Measurements from ENCODE around the gene PPP2R3C.

PPP2R3C gene

DNA sequence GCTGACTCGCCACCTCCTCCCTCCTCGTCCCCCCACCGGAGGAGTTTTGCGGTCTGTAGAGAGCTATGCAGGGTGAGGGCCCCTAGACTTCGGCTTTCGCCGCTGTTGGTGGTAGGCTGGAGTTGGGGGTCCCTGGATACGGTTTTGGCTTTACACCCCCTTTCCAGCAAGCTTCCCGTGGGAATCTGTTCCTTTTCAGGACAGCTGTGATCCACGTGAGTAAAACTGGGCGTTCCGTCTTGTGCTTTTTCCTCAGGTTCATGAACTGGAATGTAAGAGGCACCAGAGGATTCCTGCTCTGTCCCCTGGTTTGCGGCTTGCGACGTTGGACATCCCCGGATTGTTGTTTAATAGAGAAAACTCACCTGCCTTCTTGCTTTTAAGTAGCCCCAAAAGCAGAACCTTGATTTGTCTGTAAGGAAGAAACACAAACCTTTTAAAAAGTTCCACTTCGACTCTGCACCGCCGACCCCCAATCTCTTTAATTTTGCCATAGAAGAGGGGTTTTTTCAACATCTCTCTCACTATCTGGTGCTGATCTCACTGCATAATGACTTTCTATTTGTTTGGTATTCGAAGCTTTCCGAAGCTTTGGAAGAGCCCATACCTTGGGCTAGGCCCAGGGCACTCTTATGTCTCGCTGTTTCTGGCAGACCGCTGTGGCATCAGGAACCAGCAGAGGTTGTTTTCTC, 1.1 kb upstream of the PPP2R3C start:
- TF ChIP-seq, protein P1, sequence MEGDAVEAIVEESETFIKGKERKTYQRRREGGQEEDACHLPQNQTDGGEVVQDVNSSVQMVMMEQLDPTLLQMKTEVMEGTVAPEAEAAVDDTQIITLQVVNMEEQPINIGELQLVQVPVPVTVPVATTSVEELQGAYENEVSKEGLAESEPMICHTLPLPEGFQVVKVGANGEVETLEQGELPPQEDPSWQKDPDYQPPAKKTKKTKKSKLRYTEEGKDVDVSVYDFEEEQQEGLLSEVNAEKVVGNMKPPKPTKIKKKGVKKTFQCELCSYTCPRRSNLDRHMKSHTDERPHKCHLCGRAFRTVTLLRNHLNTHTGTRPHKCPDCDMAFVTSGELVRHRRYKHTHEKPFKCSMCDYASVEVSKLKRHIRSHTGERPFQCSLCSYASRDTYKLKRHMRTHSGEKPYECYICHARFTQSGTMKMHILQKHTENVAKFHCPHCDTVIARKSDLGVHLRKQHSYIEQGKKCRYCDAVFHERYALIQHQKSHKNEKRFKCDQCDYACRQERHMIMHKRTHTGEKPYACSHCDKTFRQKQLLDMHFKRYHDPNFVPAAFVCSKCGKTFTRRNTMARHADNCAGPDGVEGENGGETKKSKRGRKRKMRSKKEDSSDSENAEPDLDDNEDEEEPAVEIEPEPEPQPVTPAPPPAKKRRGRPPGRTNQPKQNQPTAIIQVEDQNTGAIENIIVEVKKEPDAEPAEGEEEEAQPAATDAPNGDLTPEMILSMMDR (IDR thresholded peaks at IDR 0.05; ENCODE audit: insufficient read depth, low read length, missing control alignments) = no peak
- ChIA-PET POLR2A (interaction anchor here (0.6 to 0.8 kb wide), 2 partner anchors 8 to 473 kb away, joined by 3 read pairs; no protein-coding TSS in a partner anchor), CTCF (interaction anchor here (1.5 to 4.3 kb wide), 3 partner anchors 17 to 297 kb away, joined by 3 to 30 read pairs (median 6); no protein-coding TSS in a partner anchor)
- DNase-seq (ENCODE audit: low read depth, low spot score) = no peak
- H3K4me3 ChIP-seq (ENCODE audit: low read depth, low read length) = peak overlapping the region; percentile 97

DNA sequence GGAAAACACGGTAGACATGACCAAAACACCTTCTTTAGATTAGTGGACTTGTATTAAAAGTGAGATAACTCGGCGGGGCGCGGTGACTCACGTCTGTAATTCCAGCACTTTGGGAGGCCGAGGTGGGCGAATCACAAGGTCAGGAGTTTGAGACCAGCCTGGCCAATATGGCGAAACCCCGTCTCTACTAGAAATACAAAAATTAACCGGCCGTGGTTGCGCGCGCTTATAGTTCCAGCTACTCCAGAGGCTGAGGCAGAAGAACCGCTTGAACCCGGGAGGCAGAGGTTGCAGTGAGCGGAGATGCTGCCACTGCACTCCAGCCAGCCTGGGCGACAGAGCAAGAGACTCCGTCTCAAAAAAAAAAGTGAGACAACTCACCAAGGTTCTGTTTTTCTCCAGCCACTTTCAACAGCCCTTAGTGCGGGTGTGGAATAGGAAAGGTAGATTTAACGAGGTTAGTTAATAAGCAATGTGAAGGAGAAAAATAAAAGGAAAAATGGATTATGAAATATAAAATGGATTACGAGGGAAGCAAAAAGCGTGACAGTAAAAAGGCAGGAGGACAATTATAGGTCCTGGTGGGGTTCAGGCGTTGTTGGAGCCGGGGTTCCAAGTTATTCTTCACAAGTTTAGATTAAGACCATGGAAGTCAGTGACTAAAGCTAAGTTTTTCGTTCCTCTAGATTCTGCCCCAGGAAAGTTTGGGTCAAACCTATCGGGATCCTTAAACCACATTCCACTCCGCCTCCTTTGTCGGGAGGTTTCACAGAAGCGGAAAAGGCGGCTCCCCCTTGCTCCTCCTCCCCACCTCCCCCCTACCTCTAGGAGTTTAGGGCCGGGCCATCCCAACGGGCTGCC, 534 bp downstream of the PPP2R3C start:
- ChIA-PET POLR2A (interaction anchor here (0.7 to 1.3 kb wide), 4 partner anchors 12 to 282 kb away, joined by 3 to 6 read pairs (median 3); partner anchors contain the start of gene FAM177A1), CTCF (interaction anchor here (0.9 to 4.3 kb wide), 5 partner anchors 19 to 448 kb away, joined by 3 to 30 read pairs (median 3); no protein-coding TSS in a partner anchor)

DNA sequence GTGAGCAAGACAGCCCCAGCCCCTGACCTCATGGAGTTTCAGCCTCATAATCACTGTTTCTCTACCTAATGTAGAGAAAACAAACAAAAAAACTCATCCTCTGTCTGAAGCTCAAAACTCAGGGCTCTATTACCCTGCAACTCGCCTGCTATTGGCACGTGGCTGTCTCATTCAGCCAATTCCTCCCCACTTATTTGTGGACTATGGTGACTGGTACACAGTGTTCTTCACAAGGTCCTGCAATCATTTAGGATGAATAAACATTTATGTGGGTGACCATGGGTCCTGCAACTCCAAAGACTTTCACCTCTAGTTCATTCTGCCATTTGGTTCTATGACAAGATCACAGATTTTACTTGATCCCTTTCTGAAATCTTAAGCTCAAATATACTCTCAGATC, 4.7 kb downstream of the PPP2R3C start:
- ChIA-PET CTCF (interaction anchor here (1.3 kb wide), 1 partner anchor 296 kb away, joined by 6 read pairs; no protein-coding TSS in a partner anchor), POLR2A (interaction anchor here (0.7 kb wide), 1 partner anchor 10 kb away, joined by 5 read pairs; no protein-coding TSS in a partner anchor)
- TF ChIP-seq, protein P1 (IDR thresholded peaks at IDR 0.05; ENCODE audit: insufficient read depth, low read length, missing control alignments) = no peak
- H3K4me3 ChIP-seq (ENCODE audit: low read depth, low read length) = no peak overlapping the region
- DNase-seq (ENCODE audit: low read depth, low spot score) = no peak

More for the DNA sequence above, 534 bp downstream of the PPP2R3C start:
- H3K4me3 ChIP-seq (ENCODE audit: low read depth, low read length) = peak overlapping the region; percentile 97
- TF ChIP-seq, protein P1 (IDR thresholded peaks at IDR 0.05; ENCODE audit: insufficient read depth, low read length, missing control alignments) = no peak
- DNase-seq (ENCODE audit: low read depth, low spot score) = no peak

DNA sequence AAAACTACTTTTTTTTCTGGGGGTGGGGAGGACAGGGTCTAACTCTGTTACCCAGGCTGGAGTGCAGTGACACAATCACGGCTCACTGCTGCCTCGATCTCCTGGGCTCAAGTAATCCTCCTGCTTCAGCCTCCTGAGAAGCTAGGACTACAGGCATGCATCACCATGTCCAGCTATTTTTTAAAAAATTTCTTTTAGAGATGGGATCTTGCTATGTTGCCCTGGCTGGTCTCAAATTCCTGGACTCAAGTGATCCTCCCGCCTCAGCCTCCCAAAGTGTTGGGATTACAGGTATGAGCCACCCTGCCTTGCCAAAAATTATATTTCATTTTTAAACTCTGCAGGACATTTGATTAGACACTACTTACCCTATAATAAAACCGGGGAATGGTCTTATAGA, 5.5 kb downstream of the PPP2R3C start:
- TF ChIP-seq, protein P1 (IDR thresholded peaks at IDR 0.05; ENCODE audit: insufficient read depth, low read length, missing control alignments) = no peak
- DNase-seq (ENCODE audit: low read depth, low spot score) = no peak
- no peak overlapping the region for H3K4me3 ChIP-seq (ENCODE audit: low read depth, low read length)
- ChIA-PET CTCF (no interaction called here), POLR2A (no interaction called here)

DNA sequence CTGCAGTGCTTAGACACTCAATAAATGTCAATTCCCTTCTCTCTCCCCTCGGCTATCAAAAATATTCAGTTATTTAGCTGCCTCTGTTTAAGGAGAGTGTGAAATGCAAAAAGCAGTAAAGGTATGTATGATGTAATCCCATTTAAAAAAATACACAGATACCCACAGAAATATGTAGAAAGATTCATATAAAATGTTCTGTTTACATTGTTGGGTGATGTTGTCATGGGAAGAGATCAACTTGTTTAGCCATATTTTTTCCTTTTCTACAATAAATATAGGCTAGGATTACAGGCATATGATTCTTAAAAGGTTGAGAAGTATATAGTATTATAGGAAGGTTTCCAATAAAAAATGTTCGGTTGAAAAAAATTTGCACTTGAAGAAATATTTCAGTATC, 7.8 kb downstream of the PPP2R3C start:
- TF ChIP-seq, protein P1 (IDR thresholded peaks at IDR 0.05; ENCODE audit: insufficient read depth, low read length, missing control alignments) = no peak
- no peak for DNase-seq (ENCODE audit: low read depth, low spot score)
- POLR2A ChIA-PET = interaction anchor here (1.1 kb wide), 1 partner anchor 9 kb away, joined by 3 read pairs; no protein-coding TSS in a partner anchor
- H3K4me3 ChIP-seq (ENCODE audit: low read depth, low read length) = no peak overlapping the region
- CTCF ChIA-PET = interaction anchor here (1.1 kb wide), 1 partner anchor 101 kb away, joined by 3 read pairs; no protein-coding TSS in a partner anchor
